B cell (primary cell): ENCODE data around the gene NUDT12.

Experiments
- EZH2 ChIP-seq: IDR thresholded peaks from 2 replicates; pipeline ENCODE4 v1.6.1; 2012; ENCODE audit warnings: borderline replicate concordance, low read depth, mild to moderate bottlenecking, moderate library complexity, low read length; ENCODE audit not compliant: insufficient read depth, poor library complexity, severe bottlenecking
- TF ChIP-seq, protein P1 (sequence below): fragments of 200-600 bp; IDR thresholded peaks from one replicate; pipeline ENCODE4 v1.8.0; 2022; ENCODE audit warnings: antibody characterized with exemption, mild to moderate bottlenecking

GRCh38 chr5:103601314-103601713 lies 38.7 kb upstream of the NUDT12 start:
- TF ChIP-seq, protein P1, sequence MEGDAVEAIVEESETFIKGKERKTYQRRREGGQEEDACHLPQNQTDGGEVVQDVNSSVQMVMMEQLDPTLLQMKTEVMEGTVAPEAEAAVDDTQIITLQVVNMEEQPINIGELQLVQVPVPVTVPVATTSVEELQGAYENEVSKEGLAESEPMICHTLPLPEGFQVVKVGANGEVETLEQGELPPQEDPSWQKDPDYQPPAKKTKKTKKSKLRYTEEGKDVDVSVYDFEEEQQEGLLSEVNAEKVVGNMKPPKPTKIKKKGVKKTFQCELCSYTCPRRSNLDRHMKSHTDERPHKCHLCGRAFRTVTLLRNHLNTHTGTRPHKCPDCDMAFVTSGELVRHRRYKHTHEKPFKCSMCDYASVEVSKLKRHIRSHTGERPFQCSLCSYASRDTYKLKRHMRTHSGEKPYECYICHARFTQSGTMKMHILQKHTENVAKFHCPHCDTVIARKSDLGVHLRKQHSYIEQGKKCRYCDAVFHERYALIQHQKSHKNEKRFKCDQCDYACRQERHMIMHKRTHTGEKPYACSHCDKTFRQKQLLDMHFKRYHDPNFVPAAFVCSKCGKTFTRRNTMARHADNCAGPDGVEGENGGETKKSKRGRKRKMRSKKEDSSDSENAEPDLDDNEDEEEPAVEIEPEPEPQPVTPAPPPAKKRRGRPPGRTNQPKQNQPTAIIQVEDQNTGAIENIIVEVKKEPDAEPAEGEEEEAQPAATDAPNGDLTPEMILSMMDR, result no peak
- no peak for TF ChIP-seq EZH2
